HL-60 (cell line): ENCODE results near the gene ZCCHC3.

Experiments
- CTCF ChIP-seq: IDR thresholded peaks from one replicate; pipeline ENCODE4 v1.5.1; 2011; ENCODE audit warnings: low read length, control low read depth, inconsistent platforms; ENCODE audit not compliant: insufficient read depth
- GABPA ChIP-seq: IDR thresholded peaks from 2 replicates; pipeline ENCODE4 v1.6.1; 2012; ENCODE audit warnings: low read depth
- POLR2AphosphoS5 ChIP-seq: IDR thresholded peaks from 2 replicates; pipeline ENCODE4 v1.6.1; 2012; ENCODE audit warnings: low read depth
- REST ChIP-seq: IDR thresholded peaks from 2 replicates; pipeline ENCODE4 v1.6.1; 2012; ENCODE audit warnings: low read depth; ENCODE audit not compliant: insufficient replicate concordance

- TF ChIP-seq CTCF (peak; percentile 88), POLR2AphosphoS5 (no peak), GABPA (no peak), REST (no peak)
Observed at GRCh38 chr20:330233-331149, 33.1 kb downstream of the ZCCHC3 start.
